Fibroblast of lung (primary cell): ENCODE results near the gene CDKN2D.

Experiments
- CTCF ChIP-seq, 2 donors: IDR thresholded peaks in 1 of 2; conservative IDR thresholded peaks in 1 of 2; 1 replicate in 1 of 2; 2 replicates in 1 of 2; pipeline ENCODE4 v1.5.1; 2011 to 2012; ENCODE audit warnings: low read length in 2 of 2, control low read depth in 1 of 2, inconsistent platforms in 1 of 2, low read depth in 1 of 2, mild to moderate bottlenecking in 1 of 2
- EZH2 ChIP-seq: IDR thresholded peaks from 2 replicates; pipeline ENCODE4 v1.5.1; 2012; ENCODE audit warnings: low read length, control low read depth, mild to moderate bottlenecking; ENCODE audit errors: missing control alignments

- no peak for TF ChIP-seq EZH2
- no peak for TF ChIP-seq CTCF (conservative IDR thresholded peaks at IDR 0.05 in 1 of 2, IDR thresholded peaks at IDR 0.05 in 1 of 2; ENCODE audit: low read depth in 1 of 2, low read length in 2 of 2)
Observed at GRCh38 chr19:10521461-10522171, 47.2 kb downstream of the CDKN2D start.
